ENCODE measurements around the gene MAST4. TPM values are rescaled to one million over a fixed set of nuclear protein-coding genes. Genes with fewer than 3 reads are reported as not detected.
"Not testable (repeated sequence)": the region's sequence is repeated elsewhere in the genome, so short reads cannot be mapped to it uniquely, and the experiment has no call there.

MAST4 gene
- total RNA-seq, 4 donors from 2014 or later, result 16.2 to 32.8 (median 25.0) TPM

GRCh38 chr5:66742896-66743247 lies 146.7 kb downstream of the MAST4 start:
- no peaks in the 10 kb centered on the region for H3K36me3 ChIP-seq
- ATAC-seq, result peak; percentile 25
- H3K27ac ChIP-seq, result no peak overlapping the region
- no peaks in the 10 kb centered on the region for H3K4me1 ChIP-seq
- peaks cover 6% of the 10 kb centered on the region for H3K27me3 ChIP-seq
- 59 to 85% methylated on average over 4 to 5 of the region's 5 CpGs for WGBS, 2 donors (ENCODE audit: low coverage in 1 of 2)
- TF ChIP-seq CTCF (IDR thresholded peaks at IDR 0.05) (no peak), POLR2AphosphoS5 (IDR thresholded peaks at IDR 0.05) (no peak), POLR2A (IDR thresholded peaks at IDR 0.05) (no peak), EP300 (IDR thresholded peaks at IDR 0.05) (no peak)
- H3K4me3 ChIP-seq, result no peak overlapping the region
- H3K9me3 ChIP-seq, result no peaks in the 10 kb centered on the region

GRCh38 chr5:66743344-66743743 lies 147.2 kb downstream of the MAST4 start:
- ATAC-seq, result no peak

GRCh38 chr5:66744040-66744439 lies 147.8 kb downstream of the MAST4 start:
- Histone ChIP-seq H3K4me1 (no peaks in the 10 kb centered on the region), H3K27me3 (no peaks in the 10 kb centered on the region), H3K9me3 (no peaks in the 10 kb centered on the region), H3K36me3 (no peaks in the 10 kb centered on the region), H3K4me3 (no peak overlapping the region), H3K27ac (no peak overlapping the region)
- ATAC-seq, result no peak
- 27 to 54% methylated on average over 4 of the region's 4 CpGs for WGBS, 2 donors (ENCODE audit: low coverage in 1 of 2)
- TF ChIP-seq POLR2A (IDR thresholded peaks at IDR 0.05) (no peak), POLR2AphosphoS5 (IDR thresholded peaks at IDR 0.05) (no peak), CTCF (IDR thresholded peaks at IDR 0.05) (no peak), EP300 (IDR thresholded peaks at IDR 0.05) (no peak)

More at GRCh38 chr5:66743344-66743743, 147.2 kb downstream of the MAST4 start:
- 86% methylated on average over 1 to 2 of the region's 6 CpGs for WGBS, 2 donors (ENCODE audit: low coverage in 1 of 2)
- Histone ChIP-seq H3K9me3 (no peaks in the 10 kb centered on the region), H3K4me3 (no peak overlapping the region), H3K4me1 (no peaks in the 10 kb centered on the region), H3K36me3 (no peaks in the 10 kb centered on the region), H3K27me3 (peaks cover 2% of the 10 kb centered on the region), H3K27ac (no peak overlapping the region)
- no peak for TF ChIP-seq CTCF (IDR thresholded peaks at IDR 0.05)
- TF ChIP-seq POLR2A (IDR thresholded peaks at IDR 0.05), result no peak
- TF ChIP-seq POLR2AphosphoS5 (IDR thresholded peaks at IDR 0.05), result no peak
- TF ChIP-seq EP300 (IDR thresholded peaks at IDR 0.05), result no peak

GRCh38 chr5:66745297-66745696 lies 149.1 kb downstream of the MAST4 start:
- no peak overlapping the region for H3K4me3 ChIP-seq
- H3K27me3 ChIP-seq, result no peaks in the 10 kb centered on the region
- 90 to 97% methylated on average over 5 of the region's 5 CpGs for WGBS, 2 donors (ENCODE audit: low coverage in 1 of 2)
- ATAC-seq, result no peak
- no peaks in the 10 kb centered on the region for H3K36me3 ChIP-seq
- no peaks in the 10 kb centered on the region for H3K9me3 ChIP-seq
- H3K27ac ChIP-seq, result no peak overlapping the region
- H3K4me1 ChIP-seq, result no peaks in the 10 kb centered on the region
- TF ChIP-seq EP300 (IDR thresholded peaks at IDR 0.05) (no peak), POLR2A (IDR thresholded peaks at IDR 0.05) (no peak)

GRCh38 chr5:66747607-66748006 lies 151.4 kb downstream of the MAST4 start:
- Histone ChIP-seq H3K27ac (no peak overlapping the region), H3K4me3 (no peak overlapping the region), H3K9me3 (no peaks in the 10 kb centered on the region), H3K4me1 (no peaks in the 10 kb centered on the region), H3K36me3 (no peaks in the 10 kb centered on the region), H3K27me3 (no peaks in the 10 kb centered on the region)
- TF ChIP-seq POLR2AphosphoS5 (IDR thresholded peaks at IDR 0.05) (no peak), CTCF (IDR thresholded peaks at IDR 0.05) (no peak), EP300 (IDR thresholded peaks at IDR 0.05) (no peak), POLR2A (IDR thresholded peaks at IDR 0.05) (no peak)
- 66 to 74% methylated on average over 5 of the region's 5 CpGs for WGBS, 2 donors (ENCODE audit: low coverage in 1 of 2)
- no peak for ATAC-seq

GRCh38 chr5:66752668-66753067 lies 156.5 kb downstream of the MAST4 start:
- not testable (repeated sequence) for H3K9me3 ChIP-seq

More at GRCh38 chr5:66752668-66753067, 156.5 kb downstream of the MAST4 start:
- H3K4me3 ChIP-seq, H3K4me1 ChIP-seq, H3K36me3 ChIP-seq, ATAC-seq, H3K27ac ChIP-seq, H3K27me3 ChIP-seq: not testable (repeated sequence)
- WGBS, 2 donors (ENCODE audit: low coverage in 1 of 2), result 60% methylated on average over 1 of the region's 2 CpGs; no CpG with 5 or more reads in 1 of the 2 donors

Data from gastroesophageal sphincter (tissue), 4 donors.